ENCODE measurements around the gene SNX8. TPM values are rescaled to one million over a fixed set of nuclear protein-coding genes. Genes with fewer than 3 reads are reported as not detected.

SNX8 gene
- total RNA-seq, 1 donor from 2014 or later: 3.3 TPM

DNA sequence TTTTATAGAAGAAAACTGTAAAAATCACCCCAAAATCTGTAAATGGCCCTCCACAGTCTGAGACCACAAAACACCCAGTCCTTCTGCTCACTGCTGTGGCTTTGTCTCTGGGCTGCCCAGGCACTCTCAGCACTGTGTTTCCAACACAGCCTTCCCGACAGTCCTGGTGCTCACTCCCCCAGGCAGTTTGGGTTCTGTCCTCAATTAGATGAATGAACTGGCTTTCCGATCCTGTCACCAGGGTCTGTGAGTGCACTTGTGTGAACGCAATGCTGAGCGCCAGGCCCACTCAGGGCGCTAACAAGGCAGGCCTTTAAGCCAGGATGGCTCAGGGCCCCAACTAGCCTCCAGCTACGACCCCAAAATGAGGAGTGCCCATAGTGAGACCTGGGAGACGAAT, 84.8 kb downstream of the SNX8 start:
- FAIRE-seq: no peak

GRCh38 chr7:2228921-2229320, 85.3 kb downstream of the SNX8 start:
- DNase-seq (ENCODE audit: low spot score in 2 of 2) (no peak), FAIRE-seq (no peak)

More for the DNA sequence above, 84.8 kb downstream of the SNX8 start:
- no peak for DNase-seq (ENCODE audit: low spot score in 2 of 2)

DNA sequence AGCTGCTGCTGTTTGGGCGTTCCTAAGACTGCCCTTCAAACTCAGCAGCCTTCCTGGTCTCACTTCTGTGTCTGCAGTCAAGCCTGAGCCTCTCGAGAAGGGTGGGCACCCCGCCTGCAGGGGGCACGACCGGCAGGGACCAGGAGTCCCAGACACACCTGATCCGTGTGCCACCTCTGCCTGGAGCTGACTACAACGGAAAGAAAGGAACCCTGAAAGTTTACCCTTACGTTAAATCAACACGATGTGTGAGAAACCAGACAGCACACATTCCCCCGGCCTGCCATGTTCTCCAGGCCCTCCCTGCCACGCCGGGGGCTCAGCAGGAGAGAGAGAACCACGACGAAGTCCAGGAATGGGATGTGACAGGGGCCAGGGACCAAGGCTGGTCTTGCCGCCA, 86.5 kb downstream of the SNX8 start:
- FAIRE-seq (no peak), DNase-seq (ENCODE audit: low spot score in 2 of 2) (no peak)

- FAIRE-seq (no peak), DNase-seq (ENCODE audit: low spot score in 2 of 2) (no peak)
Observed at GRCh38 chr7:2225830-2226229, 88.4 kb downstream of the SNX8 start.

GRCh38 chr7:2225336-2225735, 88.9 kb downstream of the SNX8 start:
- no peak for DNase-seq (ENCODE audit: low spot score in 2 of 2)
- FAIRE-seq: no peak

DNA sequence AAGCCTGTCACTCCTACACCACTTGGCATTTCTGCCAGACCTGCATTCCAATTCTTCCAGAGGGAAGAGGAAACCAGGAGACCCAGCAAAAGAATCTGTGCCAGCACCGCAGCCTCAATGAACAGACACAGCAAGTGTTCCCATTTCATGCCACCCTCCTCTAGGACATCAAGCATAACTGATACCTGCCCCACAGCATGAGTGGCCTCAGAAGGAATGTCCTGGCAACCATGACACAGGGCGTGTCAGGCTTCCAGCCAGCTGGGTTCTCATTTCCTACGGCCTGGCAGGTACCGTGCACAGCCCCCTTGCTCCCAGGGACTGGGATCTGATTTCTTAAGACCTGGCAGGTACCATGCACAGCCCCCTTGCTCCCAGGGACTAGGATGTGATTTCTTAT, 89.3 kb downstream of the SNX8 start:
- no peak for FAIRE-seq

GRCh38 chr7:2224491-2224928, 89.7 kb downstream of the SNX8 start:
- FAIRE-seq: no peak
- DNase-seq (ENCODE audit: low spot score in 2 of 2): no peak

More for the DNA sequence above, 89.3 kb downstream of the SNX8 start:
- no peak for DNase-seq (ENCODE audit: low spot score in 2 of 2)

DNA sequence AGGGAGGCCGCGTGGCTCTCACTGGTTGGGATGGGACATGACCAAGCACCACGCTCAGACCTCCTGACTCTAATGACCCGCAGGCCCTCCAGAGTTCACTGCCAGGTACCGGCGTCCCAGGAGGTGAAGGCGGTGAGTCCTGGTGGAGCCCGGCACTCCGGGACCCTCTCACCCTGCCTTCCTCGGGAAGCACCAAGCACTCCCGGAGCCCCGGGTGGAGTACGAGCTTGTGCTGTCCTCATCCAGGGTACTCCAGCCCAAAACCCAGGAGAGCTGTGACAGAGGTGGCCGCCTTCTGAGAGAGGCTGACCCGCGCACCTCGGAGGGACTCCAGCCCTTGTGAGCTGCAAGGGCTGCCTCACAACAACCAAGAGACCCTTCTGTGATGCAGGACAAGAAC, 90.9 kb downstream of the SNX8 start:
- no peak for FAIRE-seq
- no peak for DNase-seq (ENCODE audit: low spot score in 2 of 2)

DNA sequence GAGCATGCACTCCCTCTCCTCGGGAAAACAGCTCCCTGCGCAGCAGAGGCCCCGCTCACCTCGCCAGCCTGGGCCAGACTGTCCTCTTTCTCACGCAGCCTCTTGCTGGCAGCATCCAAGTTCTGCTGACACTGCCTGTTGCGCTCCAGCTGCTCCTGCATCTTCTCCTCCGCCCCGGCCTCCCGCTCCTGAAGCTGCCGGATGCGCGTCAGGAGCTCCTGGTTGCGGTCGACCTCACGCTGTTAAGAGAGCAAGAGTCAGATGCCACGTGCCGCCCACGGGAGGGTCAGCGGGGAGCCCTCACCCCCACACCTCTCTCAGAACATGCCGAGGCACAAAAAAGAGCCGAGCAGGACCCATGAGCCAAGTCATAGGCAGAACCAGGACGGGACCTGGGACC, 91.7 kb downstream of the SNX8 start:
- FAIRE-seq (no peak), DNase-seq (ENCODE audit: low spot score in 2 of 2) (no peak)

DNA sequence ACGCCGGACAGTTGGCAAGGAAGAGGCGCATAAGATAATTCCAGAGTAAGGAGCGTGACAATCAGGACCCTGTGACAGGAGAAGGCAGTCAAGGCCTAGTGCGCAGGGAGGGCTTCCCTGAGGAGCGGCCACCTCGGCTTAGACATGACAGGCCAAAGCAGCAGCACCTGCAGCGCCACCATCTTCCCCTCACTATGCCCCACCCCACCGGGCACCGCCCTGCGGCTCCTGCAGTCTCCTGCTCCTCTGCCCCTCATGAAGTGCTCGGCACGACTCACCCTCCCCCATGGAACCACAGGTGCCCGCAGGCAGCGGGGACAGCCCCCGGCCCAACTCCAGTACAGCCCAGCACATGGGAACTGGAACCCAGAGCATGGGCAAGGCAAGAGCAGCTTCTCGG, 93.3 kb downstream of the SNX8 start:
- FAIRE-seq (no peak), DNase-seq (ENCODE audit: low spot score in 2 of 2) (no peak)

DNA sequence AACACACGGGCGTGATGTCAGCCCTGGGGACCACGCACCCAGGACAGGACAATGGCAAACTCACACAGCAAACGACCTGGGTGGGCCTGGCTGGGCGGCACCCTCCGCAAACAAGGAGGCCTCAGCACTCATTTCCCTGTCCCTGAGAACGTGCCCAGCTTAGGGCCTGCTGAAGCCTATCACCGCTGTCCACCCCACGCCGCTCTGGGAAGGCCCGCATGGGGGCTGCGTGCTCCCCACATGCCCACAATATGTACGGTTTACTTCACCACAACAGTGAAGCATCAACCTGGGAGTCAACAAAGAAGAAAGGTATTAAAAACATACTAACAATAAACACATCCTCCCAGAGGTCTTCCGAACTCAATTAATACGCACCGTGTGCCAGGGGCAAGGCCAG, 93.7 kb downstream of the SNX8 start:
- FAIRE-seq: no peak
- no peak for DNase-seq (ENCODE audit: low spot score in 2 of 2)

DNA sequence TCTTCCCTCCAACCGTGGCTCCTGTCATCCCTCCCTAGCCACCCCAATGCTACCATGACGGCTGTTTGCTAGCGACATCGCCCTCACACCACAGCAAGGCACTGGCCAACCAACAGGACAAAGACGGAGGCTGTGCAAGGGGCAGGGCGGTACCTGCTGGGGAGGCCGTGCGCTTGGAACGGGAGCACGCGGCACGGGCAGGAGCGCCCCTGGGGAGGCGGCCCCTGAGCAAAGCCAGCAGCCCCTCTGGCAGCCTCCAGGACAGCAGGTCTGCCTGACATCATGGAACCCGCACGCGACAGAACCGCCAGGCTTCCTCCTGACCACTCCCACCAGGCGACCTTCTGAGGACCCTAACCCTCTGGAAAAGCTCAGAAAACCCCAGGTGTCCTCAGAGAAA, 94.2 kb downstream of the SNX8 start:
- DNase-seq (ENCODE audit: low spot score in 2 of 2) (no peak), FAIRE-seq (no peak)

DNA sequence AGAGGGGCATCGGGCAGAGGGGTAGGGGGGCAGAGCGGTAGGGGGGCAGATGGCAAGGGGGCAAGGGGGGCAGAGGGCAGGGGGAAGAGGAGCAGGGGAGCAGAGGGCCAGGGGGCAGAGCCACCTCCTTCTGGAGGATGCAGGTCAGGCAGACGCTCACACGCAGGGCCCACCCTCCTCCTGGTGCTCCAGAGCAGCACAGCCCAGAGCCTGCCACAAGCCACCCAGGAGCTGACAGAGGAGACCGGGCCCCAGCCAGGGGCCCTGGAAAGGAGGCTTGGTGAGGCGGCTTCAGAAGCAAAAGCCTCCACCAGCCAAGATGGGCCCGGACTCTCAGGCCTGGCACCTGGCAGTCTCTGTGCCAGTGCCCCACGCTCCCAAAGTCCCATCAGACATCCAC, 94.6 kb downstream of the SNX8 start:
- FAIRE-seq: no peak
- no peak for DNase-seq (ENCODE audit: low spot score in 2 of 2)

DNA sequence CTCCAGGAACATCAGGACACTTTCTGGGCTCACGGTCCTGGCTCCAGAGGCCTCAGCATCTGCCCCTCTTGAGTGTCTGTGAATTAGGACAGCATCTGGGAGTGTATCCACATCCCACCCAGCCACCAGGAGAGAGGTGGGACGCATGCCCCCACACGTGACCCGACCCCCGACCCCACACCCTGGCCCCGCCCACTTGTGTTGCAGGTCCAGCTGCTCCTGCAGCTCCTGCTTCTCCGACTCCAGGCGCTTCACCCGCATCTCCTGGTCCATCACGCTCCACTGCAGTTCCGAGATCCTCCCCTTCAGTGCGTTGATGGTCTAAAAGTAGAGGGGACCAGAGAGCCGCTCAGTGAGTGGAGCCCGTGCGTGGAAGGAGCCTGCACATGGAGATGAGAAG, 95.1 kb downstream of the SNX8 start:
- DNase-seq (ENCODE audit: low spot score in 2 of 2): no peak
- FAIRE-seq: no peak

DNA sequence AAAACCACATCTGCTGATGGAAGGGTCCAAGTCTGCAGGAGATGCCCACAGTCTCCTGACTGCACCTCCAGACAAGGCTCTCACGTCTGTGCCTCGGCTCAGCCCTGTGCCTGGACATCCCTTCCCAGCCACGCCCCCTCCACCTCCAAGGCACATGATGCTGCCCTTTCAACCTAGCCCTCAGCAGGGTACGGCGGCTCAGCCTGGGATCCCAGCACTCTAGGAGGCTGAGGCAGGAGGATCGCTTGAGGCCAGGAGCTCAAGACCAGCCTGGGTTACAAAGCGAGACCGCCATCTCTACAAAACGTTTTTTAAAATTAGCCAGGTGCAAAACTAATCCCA, 95.8 kb downstream of the SNX8 start:
- DNase-seq (ENCODE audit: low spot score in 2 of 2) (no peak), FAIRE-seq (no peak)

DNA sequence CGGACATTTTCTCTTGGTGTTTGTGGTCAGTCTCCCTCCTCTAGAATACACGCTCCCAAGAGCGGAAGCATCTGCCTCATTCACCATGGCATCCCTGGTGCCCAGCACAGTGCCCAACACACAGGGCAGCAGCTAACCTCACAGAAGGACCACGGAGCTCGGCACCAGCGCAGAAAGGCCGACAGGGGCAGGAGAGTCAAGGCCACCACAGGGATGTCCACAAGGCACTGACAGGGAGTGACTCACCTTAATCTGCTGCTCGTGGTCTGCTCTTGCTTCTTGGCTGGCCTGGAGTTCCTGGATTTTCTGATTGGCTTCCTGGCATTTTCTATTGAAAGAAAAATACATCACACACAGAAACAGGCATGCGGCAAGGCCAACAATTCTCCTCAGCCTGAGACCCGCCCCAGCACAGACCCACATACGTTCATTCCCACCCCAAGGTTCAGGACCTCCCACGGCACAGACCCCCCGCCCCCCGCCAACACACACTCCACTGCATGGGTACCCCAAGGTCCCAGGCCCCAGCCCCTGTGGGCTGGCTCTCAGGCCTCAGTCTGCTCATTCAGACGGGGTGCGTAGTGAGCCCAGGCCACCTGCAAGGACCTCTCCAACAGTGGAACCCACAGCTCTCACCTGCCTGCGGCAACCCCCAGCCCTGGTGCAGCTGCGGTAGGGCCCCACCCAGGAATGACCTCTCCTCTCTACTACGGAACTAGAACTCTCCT, 96.4 kb downstream of the SNX8 start:
- FAIRE-seq (no peak), DNase-seq (ENCODE audit: low spot score in 2 of 2) (no peak)

DNA sequence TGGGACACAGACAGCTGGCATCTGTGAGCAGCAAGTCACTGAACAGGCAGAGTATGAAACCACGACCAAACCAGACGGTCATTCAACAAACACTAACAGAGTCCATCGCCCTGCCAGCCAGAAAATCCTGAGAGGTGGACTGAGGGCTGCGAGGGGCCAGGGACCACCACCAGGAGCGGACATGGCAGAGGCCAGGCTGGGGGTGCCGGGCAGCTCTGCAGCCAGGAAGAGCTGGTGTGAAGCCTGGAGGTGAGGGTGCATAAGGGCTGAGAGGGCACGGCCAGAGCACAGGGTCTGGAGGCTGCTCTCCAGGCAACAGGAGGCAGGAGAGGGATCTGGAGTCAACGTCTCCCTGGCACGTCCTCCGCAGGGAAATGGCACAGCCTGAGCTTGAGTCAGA, 97.0 kb downstream of the SNX8 start:
- no peak for DNase-seq (ENCODE audit: low spot score in 2 of 2)
- FAIRE-seq: no peak

DNA sequence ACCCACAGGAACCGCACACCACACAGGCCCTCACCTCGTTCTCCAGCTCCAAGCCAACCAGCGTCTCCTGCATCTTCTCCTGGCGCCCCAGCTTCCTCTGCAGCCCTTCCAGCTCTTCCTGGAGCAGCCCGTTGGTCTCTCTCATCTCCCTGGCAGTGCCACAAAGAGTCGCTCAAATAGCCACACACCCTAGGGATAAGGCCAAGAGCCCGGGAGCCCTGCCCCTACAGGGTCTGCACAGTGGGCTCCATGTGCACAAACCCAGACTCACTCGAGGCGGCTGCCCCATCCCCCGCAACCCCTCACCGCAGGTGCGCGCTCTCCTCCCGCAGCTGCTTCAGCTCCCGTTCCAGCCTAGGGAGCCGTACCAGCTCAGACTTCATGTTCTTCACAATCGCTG, 98.4 kb downstream of the SNX8 start:
- FAIRE-seq: no peak
- DNase-seq (ENCODE audit: low spot score in 2 of 2): no peak

GRCh38 chr7:2214636-2215035, 99.6 kb downstream of the SNX8 start:
- DNase-seq (ENCODE audit: low spot score in 2 of 2): no peak
- FAIRE-seq: no peak

DNA sequence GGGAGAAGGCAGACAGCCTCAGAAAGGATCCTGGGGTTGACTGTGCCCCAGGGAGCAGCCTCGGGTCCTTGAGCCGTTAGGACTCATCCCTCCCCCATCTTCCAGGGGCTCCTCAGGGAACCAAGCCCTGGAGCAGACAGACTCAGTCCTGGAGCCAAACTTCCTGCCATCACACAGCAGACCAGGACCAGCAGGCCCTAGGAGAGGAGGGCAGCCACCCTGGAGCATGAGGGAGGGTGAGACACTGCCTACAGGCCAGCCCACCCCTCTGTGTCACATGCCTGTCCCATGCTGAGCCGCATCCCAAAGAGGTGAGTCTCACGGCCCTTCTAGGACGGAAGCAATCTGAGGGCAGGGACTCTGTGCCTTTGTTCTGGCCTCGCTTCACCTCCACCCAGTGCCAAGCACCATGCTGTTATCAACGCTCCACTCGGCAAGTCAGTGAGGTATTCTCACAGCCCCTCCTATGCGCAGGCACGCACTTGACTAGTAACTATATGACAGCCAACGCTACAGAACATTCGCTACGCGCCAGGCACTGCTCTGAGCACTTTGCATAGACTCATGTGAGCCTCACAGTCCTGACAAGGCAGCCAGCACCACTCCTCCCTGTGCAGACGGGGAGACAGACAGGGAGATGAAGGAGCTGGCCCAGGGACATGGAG, 100.6 kb downstream of the SNX8 start:
- no peak for FAIRE-seq

GRCh38 chr7:2212906-2213305, 101.3 kb downstream of the SNX8 start:
- FAIRE-seq: no peak
- no peak for DNase-seq (ENCODE audit: low spot score in 2 of 2)

More for the DNA sequence above, 100.6 kb downstream of the SNX8 start:
- DNase-seq (ENCODE audit: low spot score in 2 of 2): no peak

- DNase-seq (ENCODE audit: low spot score in 2 of 2): no peak
- FAIRE-seq: no peak
Observed at GRCh38 chr7:2211926-2212325, 102.3 kb downstream of the SNX8 start.
